ENCODE data around the gene KLC1.

Gene KLC1

GRCh38 chr14:103628684-103629502, at the start of gene KLC1:
KLC1 (plus strand) TSS chr14:103629211; CDS start chr14:103654565, 25,354 bp downstream.
- peaks cover 4% of the 10 kb centered on the region for H3K36me3 Mint-ChIP-seq (ENCODE audit: low read depth)
- H3K27ac Mint-ChIP-seq = peak within 1 kb of the TSS; percentile 76 to 96 (median 96)
- H3K4me3 Mint-ChIP-seq = peak within 1 kb of the TSS; percentile 93 to 97 (median 97)
- no peaks in the 10 kb centered on the region for H3K27me3 Mint-ChIP-seq (ENCODE audit: low read depth)
- peaks cover 28% of the 10 kb centered on the region for H3K4me1 Mint-ChIP-seq
- no peaks in the 10 kb centered on the region for H3K9me3 Mint-ChIP-seq
- TF ChIP-seq CTCF (IDR thresholded peaks at IDR 0.05; ENCODE audit: unreplicated experiment in 3 of 3) = no peak

GRCh38 chr14:103581206-103581605, 47.8 kb upstream of the KLC1 start:
- no peaks in the 10 kb centered on the region for H3K27me3 Mint-ChIP-seq (ENCODE audit: low read depth)
- peaks cover 8% of the 10 kb centered on the region for H3K4me1 Mint-ChIP-seq
- peaks cover 53% of the 10 kb centered on the region for H3K36me3 Mint-ChIP-seq (ENCODE audit: low read depth)
- TF ChIP-seq CTCF (IDR thresholded peaks at IDR 0.05; ENCODE audit: unreplicated experiment in 3 of 3) = no peak
- no peaks in the 10 kb centered on the region for H3K9me3 Mint-ChIP-seq
- no peak overlapping the region for H3K27ac Mint-ChIP-seq
- H3K4me3 Mint-ChIP-seq = no peak overlapping the region

- Mint-ChIP-seq H3K27ac (no peak overlapping the region), H3K4me1 (no peaks in the 10 kb centered on the region), H3K9me3 (no peaks in the 10 kb centered on the region), H3K4me3 (no peak overlapping the region), H3K36me3 (ENCODE audit: low read depth) (peaks cover 51% of the 10 kb centered on the region), H3K27me3 (ENCODE audit: low read depth) (no peaks in the 10 kb centered on the region)
- no peak for TF ChIP-seq CTCF (IDR thresholded peaks at IDR 0.05; ENCODE audit: unreplicated experiment in 3 of 3)
Measured at GRCh38 chr14:103581954-103582703, 46.9 kb upstream of the KLC1 start.

GRCh38 chr14:103584326-103584915, 44.6 kb upstream of the KLC1 start:
- Mint-ChIP-seq H3K27me3 (ENCODE audit: low read depth) (no peaks in the 10 kb centered on the region), H3K4me1 (no peaks in the 10 kb centered on the region), H3K36me3 (ENCODE audit: low read depth) (peaks cover 46% of the 10 kb centered on the region), H3K4me3 (no peak overlapping the region), H3K27ac (no peak overlapping the region), H3K9me3 (no peaks in the 10 kb centered on the region)
- no peak for TF ChIP-seq CTCF (IDR thresholded peaks at IDR 0.05; ENCODE audit: unreplicated experiment in 3 of 3)

GRCh38 chr14:103593577-103593976, 35.4 kb upstream of the KLC1 start:
- H3K4me1 Mint-ChIP-seq = peaks cover 22% of the 10 kb centered on the region
- H3K27me3 Mint-ChIP-seq (ENCODE audit: low read depth) = no peaks in the 10 kb centered on the region
- H3K4me3 Mint-ChIP-seq = no peak overlapping the region
- H3K27ac Mint-ChIP-seq = peak overlapping the region in 1 of 3 experiments; percentile 65
- TF ChIP-seq CTCF (IDR thresholded peaks at IDR 0.05; ENCODE audit: unreplicated experiment in 3 of 3) = no peak
- no peaks in the 10 kb centered on the region for H3K9me3 Mint-ChIP-seq
- peaks cover 23% of the 10 kb centered on the region for H3K36me3 Mint-ChIP-seq (ENCODE audit: low read depth)

Data from nephron (organoid).